IMR-90 (cell line): Measurements from ENCODE around the gene POMGNT2. TPM values are rescaled to one million over a fixed set of nuclear protein-coding genes. Genes with fewer than 3 reads are reported as not detected.

Experiments used
- ATAC-seq: fragments of 200-7000 bp; cut with Tn5 transposase; 2 replicates; pipeline ENCODE4 v1.9.1; 2020; ENCODE audit warnings: low read depth, mild to moderate bottlenecking, moderate library complexity
- BruUV-seq: library from RNA; stranded (reverse); fragments of 400-500 nt; replicated peaks from 2 replicates; lab custom pipeline; 2021; lab: Mats Ljungman, UMichigan
- CTCF ChIA-PET: fragments of 300-600 bp; formaldehyde crosslinking; extraction: SDS; loops from one replicate; lab custom pipeline; 2021; ENCODE audit warnings: antibody characterized with exemption; lab: Yijun Ruan, JAX
- POLR2A ChIA-PET: fragments of 300-600 bp; sonication (Branson Sonifier 250); formaldehyde crosslinking; loops from one replicate; lab custom pipeline; 2022; ENCODE audit warnings: antibody characterized with exemption; ENCODE audit not compliant: unreplicated experiment; lab: Charles Lee
- DNase-seq: peaks from one replicate; pipeline ENCODE4 v3.0.0; 2013
- H2AFZ ChIP-seq: replicated peaks from 2 replicates; pipeline ENCODE3; 2013; ENCODE audit warnings: low read length, mild to moderate bottlenecking; ENCODE audit not compliant: poor library complexity
- H2AK5ac ChIP-seq: 2 replicates; pipeline ENCODE4 v1.6.1; 2013; ENCODE audit warnings: low read depth, low read length, inconsistent platforms
- H2AK9ac ChIP-seq: replicated peaks from 2 replicates; pipeline ENCODE3; 2013; ENCODE audit warnings: mild to moderate bottlenecking, low read depth, low read length, moderate library complexity; ENCODE audit not compliant: poor library complexity
- H2BK120ac ChIP-seq: 2 replicates; pipeline ENCODE4 v1.6.1; 2013; ENCODE audit warnings: low read depth, low read length, inconsistent platforms
- H2BK15ac ChIP-seq: 3 replicates; pipeline ENCODE4 v1.6.1; 2013; ENCODE audit warnings: low read depth, low read length, inconsistent platforms
- H2BK20ac ChIP-seq: 2 replicates; pipeline ENCODE4 v1.6.1; 2013; ENCODE audit warnings: low read depth, mild to moderate bottlenecking, inconsistent platforms, low read length, moderate library complexity
- H2BK5ac ChIP-seq: 2 replicates; pipeline ENCODE4 v1.6.1; 2013; ENCODE audit warnings: mild to moderate bottlenecking, low read depth, low read length, inconsistent platforms; ENCODE audit not compliant: poor library complexity, severe bottlenecking
- H3K14ac ChIP-seq: replicated peaks from 2 replicates; pipeline ENCODE4 v1.6.1; 2013; ENCODE audit warnings: low read depth, low read length, inconsistent platforms
- H3K18ac ChIP-seq: 2 replicates; pipeline ENCODE4 v1.6.1; 2013; ENCODE audit warnings: low read depth, low read length, control low read depth
- H3K23ac ChIP-seq: 2 replicates; pipeline ENCODE4 v1.6.1; 2013; ENCODE audit warnings: low read depth, low read length, inconsistent platforms
- H3K27ac ChIP-seq: 2 replicates; pipeline ENCODE4 v1.5.1; 2013; ENCODE audit warnings: mild to moderate bottlenecking, control low read depth, low read length; ENCODE audit not compliant: insufficient read depth
- H3K27me3 ChIP-seq: 2 replicates; pipeline ENCODE4 v1.6.1; 2013; ENCODE audit warnings: low read length; ENCODE audit not compliant: control insufficient read depth, insufficient read depth
- H3K36me3 ChIP-seq: 2 replicates; pipeline ENCODE4 v1.6.1; 2013; ENCODE audit warnings: low read length, mixed read lengths; ENCODE audit not compliant: control insufficient read depth, insufficient read depth
- H3K4ac ChIP-seq: 2 replicates; pipeline ENCODE4 v1.6.1; 2013; ENCODE audit warnings: low read depth, low read length, inconsistent platforms
- H3K4me1 ChIP-seq: 2 replicates; pipeline ENCODE4 v1.6.1; 2013; ENCODE audit warnings: low read length, mixed read lengths; ENCODE audit not compliant: control insufficient read depth, insufficient read depth
- H3K4me2 ChIP-seq: 2 replicates; pipeline ENCODE4 v1.6.1; 2013; ENCODE audit warnings: low read depth, mild to moderate bottlenecking, control low read depth, low read length, moderate library complexity
- H3K4me3 ChIP-seq: 2 replicates; pipeline ENCODE4 v1.5.1; 2013; ENCODE audit warnings: low read depth, mild to moderate bottlenecking, control low read depth, low read length, moderate library complexity; ENCODE audit not compliant: insufficient read depth
- H3K56ac ChIP-seq: 2 replicates; pipeline ENCODE4 v1.6.1; 2013; ENCODE audit warnings: low read length, inconsistent platforms; ENCODE audit not compliant: insufficient read depth; ENCODE audit errors: extremely low read depth
- H3K79me1 ChIP-seq, 2 experiments: 2 replicates each; pipeline ENCODE4 v1.6.1; 2013; ENCODE audit warnings: low read length in 2 of 2, inconsistent platforms in 1 of 2, low read depth in 1 of 2
- H3K9ac ChIP-seq: 2 replicates; pipeline ENCODE4 v1.6.1; 2013; ENCODE audit warnings: low read depth, low read length, control low read depth
- H3K9me1 ChIP-seq: 2 replicates; pipeline ENCODE4 v1.6.1; 2013; ENCODE audit warnings: low read length, inconsistent platforms; ENCODE audit not compliant: insufficient read depth
- H3K9me3 ChIP-seq: 2 replicates; pipeline ENCODE4 v1.6.1; 2013; ENCODE audit warnings: low read length; ENCODE audit not compliant: control insufficient read depth, insufficient read depth
- H4K20me1 ChIP-seq: 2 replicates; pipeline ENCODE4 v1.6.1; 2013; ENCODE audit warnings: low read length, inconsistent platforms; ENCODE audit not compliant: insufficient read depth
- H4K5ac ChIP-seq: 2 replicates; pipeline ENCODE4 v1.6.1; 2013; ENCODE audit warnings: mild to moderate bottlenecking, low read depth, low read length, control low read depth
- H4K8ac ChIP-seq, 2 experiments: 2 replicates each; pipeline ENCODE4 v1.6.1; 2013; ENCODE audit warnings: low read depth in 2 of 2, low read length in 2 of 2, control low read depth in 1 of 2, inconsistent platforms in 1 of 2
- H4K91ac ChIP-seq: 2 replicates; pipeline ENCODE4 v1.6.1; 2013; ENCODE audit warnings: low read depth, low read length, inconsistent platforms; ENCODE audit not compliant: insufficient read depth
- CEBPB ChIP-seq: IDR thresholded peaks from 2 replicates; pipeline ENCODE4 v1.6.1; 2012; ENCODE audit warnings: low read depth, low read length, improper control_type of control experiment
- CHD1 ChIP-seq: IDR thresholded peaks from 2 replicates; pipeline ENCODE4 v1.6.1; 2012; ENCODE audit warnings: low read depth, low read length, improper control_type of control experiment
- CTCF ChIP-seq: conservative IDR thresholded peaks from 2 replicates; pipeline ENCODE4 v1.5.1; 2012; ENCODE audit warnings: mild to moderate bottlenecking, low read depth, low read length, improper control_type of control experiment
- ELK1 ChIP-seq: fragments of 150-350 bp; IDR thresholded peaks from 2 replicates; pipeline ENCODE4 v1.6.1; 2016; ENCODE audit warnings: low read depth, mild to moderate bottlenecking, low read length, moderate library complexity, borderline replicate concordance
- MAFK ChIP-seq: IDR thresholded peaks from 2 replicates; pipeline ENCODE4 v1.6.1; 2012; ENCODE audit warnings: low read depth, low read length, improper control_type of control experiment
- MAZ ChIP-seq: IDR thresholded peaks from 2 replicates; pipeline ENCODE4 v1.6.1; 2012; ENCODE audit warnings: low read depth, mild to moderate bottlenecking, low read length, improper control_type of control experiment, moderate library complexity, borderline replicate concordance
- USF2 ChIP-seq: fragments of 150-350 bp; IDR thresholded peaks from 2 replicates; pipeline ENCODE4 v1.6.1; 2017; ENCODE audit warnings: mild to moderate bottlenecking, antibody characterized with exemption, low read length, low read depth
- WGBS, 2 experiments: methylation state at CpG; one replicate each; pipeline versions ENCODE4 v1.1.5 to v1.1.7; 2013; ENCODE audit warnings: missing lambda C conversion rate in 2 of 2; ENCODE audit not compliant: insufficient read length in 1 of 2; ENCODE audit errors: extremely low coverage in 2 of 2; 5-methylcytosine and 5-hydroxymethylcytosine counted together
- dilution Hi-C: fragments of 300-500 bp; cut with HindIII; formaldehyde crosslinking; loops from one replicate; pipeline ENCODE4 v1.14.3; 2018; ENCODE audit warnings: low sequenced_read_pairs; ENCODE audit not compliant: unreplicated experiment
- in situ Hi-C: fragments of 300-500 bp; cut with MboI; formaldehyde crosslinking; loops from 3 replicates; pipeline ENCODE4 v1.14.3; 2019; ENCODE audit warnings: low sequenced_read_pairs, inconsistent platforms, mixed read lengths
- intact Hi-C: fragments of 100-400 bp; cut with micrococcal nuclease; formaldehyde crosslinking; loops from 2 replicates; pipeline ENCODE4 v1.10.0; 2022
- polyA plus RNA-seq, 3 experiments: library from polyadenylated mRNA; depleted of rRNA; stranded (reverse); fragments of >200 nt; gene quantifications; 2 replicates each; pipeline ENCODE4 v1.2.3, GENCODE V29; 2012; ENCODE audit warnings: low replicate concordance in 1 of 3
- total RNA-seq: library from RNA; depleted of rRNA; stranded (reverse); fragments of >200 nt; gene quantifications from 2 replicates; pipeline ENCODE4 v1.2.3, GENCODE V29; 2012

The POMGNT2 gene
- total and polyA plus RNA-seq, 2 of the 4 experiments (the other 2 are of a cell fraction) = 7.5 to 16.2 TPM

- no peak overlapping the region for H2BK20ac ChIP-seq
- H3K27ac ChIP-seq = no peak overlapping the region
- no peak overlapping the region for H4K91ac ChIP-seq
- no peak overlapping the region for H2BK120ac ChIP-seq
- H3K27me3 ChIP-seq = no peaks in the 10 kb centered on the region
- no peak overlapping the region for H2AK5ac ChIP-seq
- BruUV-seq = no TSS peak
- H3K9ac ChIP-seq = no peak overlapping the region
- H3K4me2 ChIP-seq = no peak overlapping the region
- H2AFZ ChIP-seq = no peak overlapping the region
- H3K18ac ChIP-seq = no peak overlapping the region
- H3K9me1 ChIP-seq = no peaks in the 10 kb centered on the region; the same call in 1 of the 2 replicates
- H4K5ac ChIP-seq = no peak overlapping the region
- TF ChIP-seq CHD1 (no peak), ELK1 (no peak), USF2 (no peak), CTCF (no peak), MAFK (no peak), MAZ (no peak), CEBPB (no peak)
- in situ Hi-C loops = no loop called here
- DNase-seq (no peak), ATAC-seq (no peak)
- no peak overlapping the region for H2BK15ac ChIP-seq
- H3K14ac ChIP-seq = no peak overlapping the region
- no peaks in the 10 kb centered on the region for H3K9me3 ChIP-seq
- no peaks in the 10 kb centered on the region for H3K36me3 ChIP-seq
- H3K4ac ChIP-seq = no peak overlapping the region
- no CpG with 5 or more reads among the region's 1 CpG for WGBS, 2 experiments
- no peak overlapping the region for H4K8ac ChIP-seq
- H2AK9ac ChIP-seq = no peak overlapping the region
- ChIA-PET CTCF (no interaction called here), POLR2A (no interaction called here)
- no peak overlapping the region for H2BK5ac ChIP-seq
- intact Hi-C loops = loop anchor here (5.0 kb wide), 1 partner anchor 91 kb away; no protein-coding TSS in a partner anchor
- dilution Hi-C loops = no loop called here
- no peaks in the 10 kb centered on the region for H4K20me1 ChIP-seq
- no peak overlapping the region for H3K23ac ChIP-seq
- no peaks in the 10 kb centered on the region; a peak in 1 of 4 replicates for H3K79me1 ChIP-seq
- H3K56ac ChIP-seq = no peak overlapping the region
- no peaks in the 10 kb centered on the region; the same call in 1 of the 2 replicates for H3K4me1 ChIP-seq
- H3K4me3 ChIP-seq = no peak overlapping the region
Observed at GRCh38 chr3:43093006-43093405, 12.9 kb downstream of the POMGNT2 start.
